Activated B cell treated with CpG ODN at 0.5 μM for 24 hours (primary cell): ENCODE results near the gene HNRNPCL2. TPM values are rescaled to one million over a fixed set of nuclear protein-coding genes. Genes with fewer than 3 reads are reported as not detected.
"Not testable (repeated sequence)": the region's sequence is repeated elsewhere in the genome, so short reads cannot be mapped to it uniquely, and the experiment has no call there.

Experiments used
- ATAC-seq: fragments of 200-7000 bp; cut with Tn5 transposase; one replicate; pipeline ENCODE4 v1.10.0; 2021; ENCODE audit warnings: low read depth, mild to moderate bottlenecking, moderate library complexity
- CTCF ChIA-PET: fragments of 350-600 bp; sonication (Branson Sonifier 250); formaldehyde crosslinking; loops from one replicate; lab custom pipeline; 2021; ENCODE audit warnings: antibody characterized with exemption; lab: Charles Lee
- POLR2A ChIA-PET: fragments of 350-600 bp; sonication (Branson Sonifier 250); formaldehyde crosslinking; loops from one replicate; lab custom pipeline; 2021; ENCODE audit warnings: antibody characterized with exemption; lab: Charles Lee
- DNase-seq: peaks from one replicate; pipeline ENCODE4 v3.0.0; 2022
- H3K27ac Mint-ChIP-seq: one replicate; pipeline ENCODE4 v1.8.0; 2020; ENCODE audit warnings: mixed read lengths
- H3K27me3 Mint-ChIP-seq: one replicate; pipeline ENCODE4 v1.8.0; 2021; ENCODE audit warnings: mixed read lengths
- H3K36me3 Mint-ChIP-seq: one replicate; pipeline ENCODE4 v1.8.0; 2021; ENCODE audit warnings: low read depth, mixed read lengths
- H3K4me1 Mint-ChIP-seq: one replicate; pipeline ENCODE4 v1.8.0; 2021; ENCODE audit warnings: mixed read lengths
- H3K4me3 Mint-ChIP-seq: one replicate; pipeline ENCODE4 v1.8.0; 2020; ENCODE audit warnings: mild to moderate bottlenecking, mixed read lengths
- H3K9me3 Mint-ChIP-seq: one replicate; pipeline ENCODE4 v1.8.0; 2020; ENCODE audit warnings: mixed read lengths
- intact Hi-C: fragments of 100-400 bp; cut with micrococcal nuclease; formaldehyde crosslinking; loops from one replicate; pipeline ENCODE4 v1.15.1; 2024
- total RNA-seq: library from RNA; stranded (reverse); gene quantifications from 2 replicates; pipeline ENCODE4 v1.2.3, GENCODE V29; 2022

Gene HNRNPCL2
- total RNA-seq = not detected in 2 replicates

GRCh38 chr1:13116754-13117153 lies at the start of gene HNRNPCL2:
Gene HNRNPCL2 (minus strand): TSS chr1:13116854. CDS start chr1:13116400, 454 bp downstream.
- POLR2A ChIA-PET, ATAC-seq, CTCF ChIA-PET, DNase-seq, H3K4me3 Mint-ChIP-seq, H3K27ac Mint-ChIP-seq, intact Hi-C loops, H3K27me3 Mint-ChIP-seq, H3K9me3 Mint-ChIP-seq, H3K36me3 Mint-ChIP-seq, H3K4me1 Mint-ChIP-seq: not testable (repeated sequence)

- H3K4me3 Mint-ChIP-seq, intact Hi-C loops, ATAC-seq, POLR2A ChIA-PET, H3K9me3 Mint-ChIP-seq, CTCF ChIA-PET, H3K36me3 Mint-ChIP-seq, H3K4me1 Mint-ChIP-seq, DNase-seq, H3K27ac Mint-ChIP-seq, H3K27me3 Mint-ChIP-seq: not testable (repeated sequence)
Observed at GRCh38 chr1:13165531-13165930, 48.9 kb upstream of the HNRNPCL2 start, which contains the start of gene HNRNPCL4. Gene HNRNPCL4 (minus strand): TSS chr1:13165631. CDS start chr1:13165467, 164 bp downstream.

GRCh38 chr1:13155909-13156308 lies 39.3 kb upstream of the HNRNPCL2 start, which contains the start of gene PRAMEF26:
Gene PRAMEF26 (minus strand): TSS chr1:13156009. CDS start chr1:13153095, 2,914 bp downstream.
- ATAC-seq, POLR2A ChIA-PET, H3K4me3 Mint-ChIP-seq, DNase-seq, CTCF ChIA-PET, H3K4me1 Mint-ChIP-seq, intact Hi-C loops, H3K27ac Mint-ChIP-seq, H3K9me3 Mint-ChIP-seq, H3K36me3 Mint-ChIP-seq, H3K27me3 Mint-ChIP-seq: not testable (repeated sequence)

- H3K4me3 Mint-ChIP-seq, intact Hi-C loops, ATAC-seq, CTCF ChIA-PET, H3K27me3 Mint-ChIP-seq, H3K36me3 Mint-ChIP-seq, H3K9me3 Mint-ChIP-seq, DNase-seq, H3K27ac Mint-ChIP-seq, POLR2A ChIA-PET, H3K4me1 Mint-ChIP-seq: not testable (repeated sequence)
Observed at GRCh38 chr1:13070474-13070873, 46.2 kb downstream of the HNRNPCL2 start, which contains the start of gene PRAMEF25. Gene PRAMEF25 (plus strand): TSS chr1:13070774. CDS start chr1:13073694, 2,920 bp downstream.

Other genes starting within 250 kb of the HNRNPCL2 start
- not detected in 2 replicates for gene PRAMEF4, start 230.7 kb downstream of the HNRNPCL2 start, total RNA-seq
- gene PRAMEF10, start 218.6 kb downstream of the HNRNPCL2 start, total RNA-seq = not detected in 2 replicates
- gene PRAMEF7, start 200.2 kb downstream of the HNRNPCL2 start, total RNA-seq = not detected in 2 replicates
- not detected in 2 replicates for gene PRAMEF6, start 169.3 kb downstream of the HNRNPCL2 start, total RNA-seq
- not detected in 2 replicates for gene PRAMEF27, start 60.3 kb downstream of the HNRNPCL2 start, total RNA-seq
- gene HNRNPCL3, start 56.1 kb downstream of the HNRNPCL2 start, total RNA-seq = not detected in 2 replicates
- not detected in 2 replicates for gene PRAMEF25, start 46.1 kb downstream of the HNRNPCL2 start, total RNA-seq
- gene PRAMEF26, start 39.2 kb upstream of the HNRNPCL2 start, total RNA-seq = not detected in 2 replicates
- gene HNRNPCL4, start 48.8 kb upstream of the HNRNPCL2 start, total RNA-seq = not detected in 2 replicates
- not detected in 2 replicates for gene PRAMEF9, start 55.0 kb upstream of the HNRNPCL2 start, total RNA-seq
- gene PRAMEF13, start 84.6 kb upstream of the HNRNPCL2 start, total RNA-seq = not detected in 2 replicates
- not detected in 2 replicates for gene PRAMEF18, start 109.3 kb upstream of the HNRNPCL2 start, total RNA-seq
- not detected in 2 replicates for gene PRAMEF5, start 137.3 kb upstream of the HNRNPCL2 start, total RNA-seq
- not detected in 2 replicates for gene PRAMEF8, start 168.3 kb upstream of the HNRNPCL2 start, total RNA-seq
- not detected in 2 replicates for gene PRAMEF33, start 186.7 kb upstream of the HNRNPCL2 start, total RNA-seq
- gene PRAMEF15, start 198.7 kb upstream of the HNRNPCL2 start, total RNA-seq = not detected in 2 replicates
- not detected in 2 replicates for gene PRAMEF14, start 230.3 kb upstream of the HNRNPCL2 start, total RNA-seq